DOHH2 (cell line): ENCODE measurements around the gene TMEM271.

ENCODE experiments used
- CTCF ChIP-seq: fragments of 200-600 bp; sonication (generic); IDR thresholded peaks from one replicate; pipeline ENCODE4 v1.5.1; 2014; ENCODE audit warnings: antibody characterized with exemption, mild to moderate bottlenecking, low read depth, low read length; ENCODE audit not compliant: poor library complexity, severe bottlenecking
- EZH2phosphoT487 ChIP-seq: fragments of 200-600 bp; sonication (generic); IDR thresholded peaks from 2 replicates; pipeline ENCODE4 v1.6.1; 2017; ENCODE audit warnings: borderline replicate concordance, mild to moderate bottlenecking, antibody characterized with exemption, low read length, moderate library complexity, mixed read lengths

DNA sequence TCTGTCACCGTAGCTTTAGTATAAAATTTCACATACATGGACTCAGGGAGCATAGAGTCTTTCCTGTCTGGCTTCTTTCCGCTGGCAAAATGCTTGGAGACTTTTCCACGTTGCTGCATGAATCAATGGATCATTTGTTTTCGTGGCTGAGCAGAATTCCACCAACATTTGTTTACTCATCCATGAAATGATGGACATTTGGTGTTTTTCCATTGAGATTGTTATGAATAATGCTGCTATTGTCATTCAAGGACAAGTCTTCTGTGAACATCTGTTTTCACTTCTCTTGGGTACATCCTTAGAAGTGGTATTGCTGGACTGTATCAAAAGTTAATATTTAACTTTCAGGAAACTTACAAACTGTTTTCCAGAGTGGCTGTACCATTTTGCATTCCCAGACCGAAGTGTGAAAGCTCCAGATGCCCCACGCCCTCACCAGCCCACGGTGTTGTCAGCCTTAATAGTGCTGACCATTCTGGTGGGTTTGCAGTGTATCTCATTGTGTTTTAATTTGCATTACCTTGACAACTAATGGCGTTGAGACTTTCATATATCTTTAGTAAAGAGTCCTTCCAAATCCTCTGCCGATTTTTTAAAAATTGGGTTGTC lies 5.8 kb upstream of the TMEM271 start:
- TF ChIP-seq CTCF, result no peak
- no peak for TF ChIP-seq EZH2phosphoT487
